HEK293 (cell line): ENCODE measurements around the gene FAF2.
A peak's percentile ranks its signal among the peaks of the same experiment; 100 is the strongest.

Experiments used
- CTCF ChIA-PET: fragments of 350-600 bp; formaldehyde crosslinking; extraction: SDS; loops from one replicate; lab custom pipeline; 2021; ENCODE audit warnings: antibody characterized with exemption; lab: Yijun Ruan, JAX
- POLR2A ChIA-PET: fragments of 300-600 bp; formaldehyde crosslinking; extraction: SDS; loops from one replicate; lab custom pipeline; 2020; ENCODE audit warnings: antibody characterized with exemption, inconsistent platforms; lab: Yijun Ruan, JAX
- H3K27ac ChIP-seq: fragments of 200-500 bp; sonication (Bioruptor generic); 2 replicates; pipeline ENCODE4 v1.5.1; 2014; ENCODE audit warnings: low read depth, low read length, control low read depth, inconsistent platforms; ENCODE audit errors: extremely low read depth
- H3K36me3 ChIP-seq, 2 experiments: fragments of 200-500 bp in 1 of 2; sonication (Bioruptor generic) in 1 of 2; 1 replicate in 1 of 2; 2 replicates in 1 of 2; pipeline ENCODE4 v1.5.1; 2014 to 2017; ENCODE audit warnings: inconsistent platforms in 2 of 2, low read length in 2 of 2; ENCODE audit not compliant: control insufficient read depth in 2 of 2, insufficient read depth in 1 of 2
- H3K4me1 ChIP-seq: fragments of 200-500 bp; sonication (Bioruptor generic); 2 replicates; pipeline ENCODE4 v1.5.1; 2014; ENCODE audit warnings: mild to moderate bottlenecking, low read length, inconsistent platforms; ENCODE audit not compliant: control insufficient read depth, insufficient read depth
- H3K4me3 ChIP-seq: 2 replicates; pipeline ENCODE4 v1.5.1; 2011; ENCODE audit warnings: low read depth, mild to moderate bottlenecking, control low read depth, low read length, moderate library complexity
- H3K9me3 ChIP-seq: fragments of 200-500 bp; sonication (Bioruptor generic); 2 replicates; pipeline ENCODE4 v1.5.1; 2014; ENCODE audit warnings: low read depth, low read length, inconsistent platforms; ENCODE audit not compliant: control insufficient read depth, insufficient read depth
- BCL11A ChIP-seq: fragments of 450-650 bp; formaldehyde crosslinking; IDR thresholded peaks from 2 replicates; pipeline ENCODE4 v1.5.1; 2016; ENCODE audit warnings: low read depth, missing biosample characterization, missing genetic modification characterization
- KLF10 ChIP-seq: fragments of 450-650 bp; IDR thresholded peaks from 2 replicates; pipeline ENCODE4 v1.5.1; 2018; ENCODE audit warnings: missing biosample characterization, mild to moderate bottlenecking, missing genetic modification characterization
- KLF8 ChIP-seq: fragments of 450-650 bp; formaldehyde crosslinking; IDR thresholded peaks from 2 replicates; pipeline ENCODE4 v1.5.1; 2016; ENCODE audit warnings: missing biosample characterization, missing genetic modification characterization
- KLF9 ChIP-seq: fragments of 450-650 bp; formaldehyde crosslinking; IDR thresholded peaks from 2 replicates; pipeline ENCODE4 v1.5.1; 2016; ENCODE audit warnings: missing biosample characterization, missing genetic modification characterization, low read depth
- MEIS1 ChIP-seq: sonication (generic); formaldehyde crosslinking; IDR thresholded peaks from 2 replicates; pipeline ENCODE4 v1.8.1; 2022; ENCODE audit warnings: missing genetic modification reagents, mild to moderate bottlenecking, borderline replicate concordance
- OVOL3 ChIP-seq: fragments of 450-650 bp; formaldehyde crosslinking; IDR thresholded peaks from 2 replicates; pipeline ENCODE4 v1.5.1; 2016; ENCODE audit warnings: missing biosample characterization, missing genetic modification characterization
- SP7 ChIP-seq: fragments of 450-650 bp; formaldehyde crosslinking; IDR thresholded peaks from 2 replicates; pipeline ENCODE4 v1.5.1; 2016; ENCODE audit warnings: missing biosample characterization, missing genetic modification characterization
- TCF7L2 ChIP-seq: IDR thresholded peaks from 2 replicates; pipeline ENCODE4 v1.6.1; 2011; ENCODE audit warnings: low read depth, mild to moderate bottlenecking, inconsistent platforms, low read length, moderate library complexity, borderline replicate concordance
- ZBTB21 ChIP-seq: fragments of 450-650 bp; formaldehyde crosslinking; IDR thresholded peaks from 2 replicates; pipeline ENCODE4 v1.5.1; 2017; ENCODE audit warnings: missing biosample characterization, missing genetic modification characterization
- ZBTB48 ChIP-seq: fragments of 450-650 bp; formaldehyde crosslinking; IDR thresholded peaks from 2 replicates; pipeline ENCODE4 v1.5.1; 2016; ENCODE audit warnings: missing biosample characterization, missing genetic modification characterization
- ZFP3 ChIP-seq: fragments of 450-650 bp; formaldehyde crosslinking; IDR thresholded peaks from 2 replicates; pipeline ENCODE4 v1.5.1; 2016; ENCODE audit warnings: low read depth, missing biosample characterization, missing genetic modification characterization
- ZFP37 ChIP-seq: fragments of 450-650 bp; formaldehyde crosslinking; IDR thresholded peaks from 2 replicates; pipeline ENCODE4 v1.5.1; 2016; ENCODE audit warnings: missing biosample characterization, missing genetic modification characterization
- ZNF112 ChIP-seq: fragments of 450-650 bp; formaldehyde crosslinking; IDR thresholded peaks from 2 replicates; pipeline ENCODE4 v1.5.0; 2017; ENCODE audit warnings: missing biosample characterization, missing genetic modification characterization
- ZNF324 ChIP-seq: fragments of 450-650 bp; formaldehyde crosslinking; IDR thresholded peaks from 2 replicates; pipeline ENCODE4 v1.5.1; 2016; ENCODE audit warnings: missing biosample characterization, missing genetic modification characterization
- ZNF341 ChIP-seq: fragments of 450-650 bp; formaldehyde crosslinking; IDR thresholded peaks from 2 replicates; pipeline ENCODE4; 2016; ENCODE audit warnings: low read depth, missing biosample characterization, missing genetic modification characterization
- ZNF394 ChIP-seq: fragments of 450-650 bp; formaldehyde crosslinking; IDR thresholded peaks from 2 replicates; pipeline ENCODE4 v1.5.1; 2016; ENCODE audit warnings: missing biosample characterization, missing genetic modification characterization, mild to moderate bottlenecking, moderate library complexity, borderline replicate concordance
- ZNF664 ChIP-seq: fragments of 450-650 bp; formaldehyde crosslinking; IDR thresholded peaks from 2 replicates; pipeline ENCODE4 v1.5.1; 2016; ENCODE audit warnings: missing biosample characterization, missing genetic modification characterization
- ZNF747 ChIP-seq: fragments of 450-650 bp; formaldehyde crosslinking; IDR thresholded peaks from 2 replicates; pipeline ENCODE4 v1.5.1; 2016; ENCODE audit warnings: missing biosample characterization, missing genetic modification characterization
- ZNF76 ChIP-seq: fragments of 450-650 bp; formaldehyde crosslinking; IDR thresholded peaks from 2 replicates; pipeline ENCODE4; 2016; ENCODE audit warnings: low read depth, missing biosample characterization, missing genetic modification characterization, borderline replicate concordance
- ZNF843 ChIP-seq: fragments of 450-650 bp; formaldehyde crosslinking; IDR thresholded peaks from 2 replicates; pipeline ENCODE4 v1.5.1; 2016; ENCODE audit warnings: missing biosample characterization, missing genetic modification characterization
- TF ChIP-seq, protein P1 (sequence below): fragments of 450-650 bp; formaldehyde crosslinking; IDR thresholded peaks from 2 replicates; pipeline ENCODE4 v1.5.1; 2016; ENCODE audit warnings: missing biosample characterization, missing genetic modification characterization
- TF ChIP-seq, protein P2 (sequence below): fragments of 450-650 bp; formaldehyde crosslinking; IDR thresholded peaks from 2 replicates; pipeline ENCODE4 v1.5.1; 2016; ENCODE audit warnings: missing biosample characterization, missing genetic modification characterization
- TF ChIP-seq, protein P3 (sequence below): fragments of 450-650 bp; IDR thresholded peaks from 2 replicates; pipeline ENCODE4 v1.5.1; 2018; ENCODE audit warnings: missing biosample characterization, missing genetic modification characterization
- TF ChIP-seq, protein P4 (sequence below): fragments of 450-650 bp; formaldehyde crosslinking; IDR thresholded peaks from 2 replicates; pipeline ENCODE4 v1.5.1; 2016; ENCODE audit warnings: missing biosample characterization, missing genetic modification characterization
- TF ChIP-seq, protein P5 (sequence below): fragments of 450-650 bp; formaldehyde crosslinking; optimal IDR thresholded peaks from 2 replicates; pipeline ENCODE3; 2016; ENCODE audit warnings: missing biosample characterization, mild to moderate bottlenecking, missing genetic modification characterization
- TF ChIP-seq, protein P6 (sequence below): fragments of 450-650 bp; formaldehyde crosslinking; IDR thresholded peaks from 2 replicates; pipeline ENCODE4 v1.5.1; 2016; ENCODE audit warnings: missing biosample characterization, missing genetic modification characterization

Gene FAF2, protein sequence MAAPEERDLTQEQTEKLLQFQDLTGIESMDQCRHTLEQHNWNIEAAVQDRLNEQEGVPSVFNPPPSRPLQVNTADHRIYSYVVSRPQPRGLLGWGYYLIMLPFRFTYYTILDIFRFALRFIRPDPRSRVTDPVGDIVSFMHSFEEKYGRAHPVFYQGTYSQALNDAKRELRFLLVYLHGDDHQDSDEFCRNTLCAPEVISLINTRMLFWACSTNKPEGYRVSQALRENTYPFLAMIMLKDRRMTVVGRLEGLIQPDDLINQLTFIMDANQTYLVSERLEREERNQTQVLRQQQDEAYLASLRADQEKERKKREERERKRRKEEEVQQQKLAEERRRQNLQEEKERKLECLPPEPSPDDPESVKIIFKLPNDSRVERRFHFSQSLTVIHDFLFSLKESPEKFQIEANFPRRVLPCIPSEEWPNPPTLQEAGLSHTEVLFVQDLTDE

DNA sequence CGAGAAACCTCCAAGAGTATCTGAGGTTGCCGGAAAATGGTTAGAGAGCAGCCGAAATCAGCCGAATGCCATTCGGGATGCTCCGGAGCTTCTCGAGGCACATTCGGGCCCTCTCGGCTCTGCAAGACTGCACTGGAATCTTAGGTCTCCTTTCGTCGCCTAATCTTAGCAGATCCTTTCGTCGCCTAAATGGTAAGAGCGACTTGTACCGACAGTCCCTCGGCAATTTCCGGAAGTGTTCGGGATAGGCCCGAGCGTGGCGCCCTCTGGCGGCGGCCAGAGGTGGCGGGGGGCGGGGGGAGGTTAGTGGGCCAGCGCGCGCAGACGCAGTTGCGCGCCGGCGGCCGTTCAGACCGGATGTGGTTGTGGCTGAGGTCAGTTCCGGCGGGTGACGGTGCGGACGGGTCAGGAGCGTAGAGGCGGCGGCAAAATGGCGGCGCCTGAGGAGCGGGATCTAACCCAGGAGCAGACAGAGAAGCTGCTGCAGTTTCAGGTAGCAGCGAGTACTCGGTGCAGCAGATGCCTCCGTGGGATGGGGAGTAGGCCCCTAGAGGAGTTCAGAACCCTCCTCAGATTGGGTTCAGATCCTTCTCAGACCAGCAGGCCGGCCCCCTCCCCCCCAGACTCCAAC is at the start of gene FAF2:
TSS of gene FAF2 (plus strand) at position 408 of the 631 bp plus-strand sequence. CDS start at position 431, 23 bp downstream.
- peak within 1 kb of the TSS; percentile 86 for H3K27ac ChIP-seq
- peaks cover 0 to 11% of the 10 kb centered on the region in 2 experiments; a peak in 2 of 3 replicates for H3K36me3 ChIP-seq
- H3K9me3 ChIP-seq = no peaks in the 10 kb centered on the region
- ChIA-PET POLR2A (interaction anchor here (0.7 to 1.9 kb wide), 13 partner anchors 9 to 95 kb away, joined by 3 to 19 read pairs (median 4); partner anchors contain the start of genes CLTB, KIAA1191 and RNF44), CTCF (interaction anchor here (0.5 to 4.6 kb wide), 24 partner anchors 9 to 721 kb away, joined by 3 to 43 read pairs (median 3); partner anchors contain the start of gene CLTB)
- H3K4me1 ChIP-seq = no peaks in the 10 kb centered on the region; the same call in 1 of the 2 replicates
- peak within 1 kb of the TSS; percentile 92 for H3K4me3 ChIP-seq
- TF ChIP-seq KLF8 (tag by site-specific recombination) (peak; percentile 45; the same call in 1 of the 2 replicates), ZFP3 (tag by site-specific recombination) (no peak), KLF9 (tag by site-specific recombination) (peak; percentile 42; the same call in 1 of the 2 replicates), SP7 (tag by site-specific recombination) (peak; percentile 29; the same call in 1 of the 2 replicates), ZNF843 (tag by site-specific recombination) (peak; percentile 55; the same call in 1 of the 2 replicates), MEIS1 (CRISPR knock-in tag) (no peak), ZNF394 (tag by site-specific recombination) (0 out of 2 replicates have a peak, but pooled peaks have one; percentile 10), ZBTB48 (tag by site-specific recombination) (no peak), ZNF324 (tag by site-specific recombination) (0 out of 2 replicates have a peak, but pooled peaks have one; percentile 24), ZBTB21 (tag by site-specific recombination) (peak; percentile 25), TCF7L2 (no peak), OVOL3 (tag by site-specific recombination) (0 out of 2 replicates have a peak, but pooled peaks have one; percentile 35), ZNF747 (no peak), BCL11A (tag by site-specific recombination) (peak; percentile 81; the same call in 1 of the 2 replicates), ZNF341 (peak; percentile 57), KLF10 (tag by site-specific recombination) (no peak), ZNF76 (tag by site-specific recombination) (peak; percentile 42; the same call in 1 of the 2 replicates), ZFP37 (no peak), ZNF664 (tag by site-specific recombination) (no peak), ZNF112 (tag by site-specific recombination) (no peak)
- TF ChIP-seq, protein P1, sequence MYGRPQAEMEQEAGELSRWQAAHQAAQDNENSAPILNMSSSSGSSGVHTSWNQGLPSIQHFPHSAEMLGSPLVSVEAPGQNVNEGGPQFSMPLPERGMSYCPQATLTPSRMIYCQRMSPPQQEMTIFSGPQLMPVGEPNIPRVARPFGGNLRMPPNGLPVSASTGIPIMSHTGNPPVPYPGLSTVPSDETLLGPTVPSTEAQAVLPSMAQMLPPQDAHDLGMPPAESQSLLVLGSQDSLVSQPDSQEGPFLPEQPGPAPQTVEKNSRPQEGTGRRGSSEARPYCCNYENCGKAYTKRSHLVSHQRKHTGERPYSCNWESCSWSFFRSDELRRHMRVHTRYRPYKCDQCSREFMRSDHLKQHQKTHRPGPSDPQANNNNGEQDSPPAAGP (tag by site-specific recombination) = peak; percentile 82
- TF ChIP-seq, protein P2, sequence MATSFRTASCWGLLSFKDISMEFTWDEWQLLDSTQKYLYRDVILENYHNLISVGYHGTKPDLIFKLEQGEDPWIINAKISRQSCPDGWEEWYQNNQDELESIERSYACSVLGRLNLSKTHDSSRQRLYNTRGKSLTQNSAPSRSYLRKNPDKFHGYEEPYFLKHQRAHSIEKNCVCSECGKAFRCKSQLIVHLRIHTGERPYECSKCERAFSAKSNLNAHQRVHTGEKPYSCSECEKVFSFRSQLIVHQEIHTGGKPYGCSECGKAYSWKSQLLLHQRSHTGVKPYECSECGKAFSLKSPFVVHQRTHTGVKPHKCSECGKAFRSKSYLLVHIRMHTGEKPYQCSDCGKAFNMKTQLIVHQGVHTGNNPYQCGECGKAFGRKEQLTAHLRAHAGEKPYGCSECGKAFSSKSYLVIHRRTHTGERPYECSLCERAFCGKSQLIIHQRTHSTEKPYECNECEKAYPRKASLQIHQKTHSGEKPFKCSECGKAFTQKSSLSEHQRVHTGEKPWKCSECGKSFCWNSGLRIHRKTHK (tag by site-specific recombination) = no peak
- TF ChIP-seq, protein P3, sequence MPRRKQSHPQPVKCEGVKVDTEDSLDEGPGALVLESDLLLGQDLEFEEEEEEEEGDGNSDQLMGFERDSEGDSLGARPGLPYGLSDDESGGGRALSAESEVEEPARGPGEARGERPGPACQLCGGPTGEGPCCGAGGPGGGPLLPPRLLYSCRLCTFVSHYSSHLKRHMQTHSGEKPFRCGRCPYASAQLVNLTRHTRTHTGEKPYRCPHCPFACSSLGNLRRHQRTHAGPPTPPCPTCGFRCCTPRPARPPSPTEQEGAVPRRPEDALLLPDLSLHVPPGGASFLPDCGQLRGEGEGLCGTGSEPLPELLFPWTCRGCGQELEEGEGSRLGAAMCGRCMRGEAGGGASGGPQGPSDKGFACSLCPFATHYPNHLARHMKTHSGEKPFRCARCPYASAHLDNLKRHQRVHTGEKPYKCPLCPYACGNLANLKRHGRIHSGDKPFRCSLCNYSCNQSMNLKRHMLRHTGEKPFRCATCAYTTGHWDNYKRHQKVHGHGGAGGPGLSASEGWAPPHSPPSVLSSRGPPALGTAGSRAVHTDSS (tag by site-specific recombination) = no peak
- TF ChIP-seq, protein P4, sequence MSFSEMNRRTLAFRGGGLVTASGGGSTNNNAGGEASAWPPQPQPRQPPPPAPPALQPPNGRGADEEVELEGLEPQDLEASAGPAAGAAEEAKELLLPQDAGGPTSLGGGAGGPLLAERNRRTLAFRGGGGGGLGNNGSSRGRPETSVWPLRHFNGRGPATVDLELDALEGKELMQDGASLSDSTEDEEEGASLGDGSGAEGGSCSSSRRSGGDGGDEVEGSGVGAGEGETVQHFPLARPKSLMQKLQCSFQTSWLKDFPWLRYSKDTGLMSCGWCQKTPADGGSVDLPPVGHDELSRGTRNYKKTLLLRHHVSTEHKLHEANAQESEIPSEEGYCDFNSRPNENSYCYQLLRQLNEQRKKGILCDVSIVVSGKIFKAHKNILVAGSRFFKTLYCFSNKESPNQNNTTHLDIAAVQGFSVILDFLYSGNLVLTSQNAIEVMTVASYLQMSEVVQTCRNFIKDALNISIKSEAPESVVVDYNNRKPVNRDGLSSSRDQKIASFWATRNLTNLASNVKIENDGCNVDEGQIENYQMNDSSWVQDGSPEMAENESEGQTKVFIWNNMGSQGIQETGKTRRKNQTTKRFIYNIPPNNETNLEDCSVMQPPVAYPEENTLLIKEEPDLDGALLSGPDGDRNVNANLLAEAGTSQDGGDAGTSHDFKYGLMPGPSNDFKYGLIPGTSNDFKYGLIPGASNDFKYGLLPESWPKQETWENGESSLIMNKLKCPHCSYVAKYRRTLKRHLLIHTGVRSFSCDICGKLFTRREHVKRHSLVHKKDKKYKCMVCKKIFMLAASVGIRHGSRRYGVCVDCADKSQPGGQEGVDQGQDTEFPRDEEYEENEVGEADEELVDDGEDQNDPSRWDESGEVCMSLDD (tag by site-specific recombination) = no peak; the same call in 1 of the 2 replicates
- TF ChIP-seq, protein P5, sequence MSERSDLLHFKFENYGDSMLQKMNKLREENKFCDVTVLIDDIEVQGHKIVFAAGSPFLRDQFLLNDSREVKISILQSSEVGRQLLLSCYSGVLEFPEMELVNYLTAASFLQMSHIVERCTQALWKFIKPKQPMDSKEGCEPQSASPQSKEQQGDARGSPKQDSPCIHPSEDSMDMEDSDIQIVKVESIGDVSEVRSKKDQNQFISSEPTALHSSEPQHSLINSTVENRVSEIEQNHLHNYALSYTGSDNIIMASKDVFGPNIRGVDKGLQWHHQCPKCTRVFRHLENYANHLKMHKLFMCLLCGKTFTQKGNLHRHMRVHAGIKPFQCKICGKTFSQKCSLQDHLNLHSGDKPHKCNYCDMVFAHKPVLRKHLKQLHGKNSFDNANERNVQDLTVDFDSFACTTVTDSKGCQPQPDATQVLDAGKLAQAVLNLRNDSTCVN (tag by site-specific recombination) = peak; percentile 72
- TF ChIP-seq, protein P6, sequence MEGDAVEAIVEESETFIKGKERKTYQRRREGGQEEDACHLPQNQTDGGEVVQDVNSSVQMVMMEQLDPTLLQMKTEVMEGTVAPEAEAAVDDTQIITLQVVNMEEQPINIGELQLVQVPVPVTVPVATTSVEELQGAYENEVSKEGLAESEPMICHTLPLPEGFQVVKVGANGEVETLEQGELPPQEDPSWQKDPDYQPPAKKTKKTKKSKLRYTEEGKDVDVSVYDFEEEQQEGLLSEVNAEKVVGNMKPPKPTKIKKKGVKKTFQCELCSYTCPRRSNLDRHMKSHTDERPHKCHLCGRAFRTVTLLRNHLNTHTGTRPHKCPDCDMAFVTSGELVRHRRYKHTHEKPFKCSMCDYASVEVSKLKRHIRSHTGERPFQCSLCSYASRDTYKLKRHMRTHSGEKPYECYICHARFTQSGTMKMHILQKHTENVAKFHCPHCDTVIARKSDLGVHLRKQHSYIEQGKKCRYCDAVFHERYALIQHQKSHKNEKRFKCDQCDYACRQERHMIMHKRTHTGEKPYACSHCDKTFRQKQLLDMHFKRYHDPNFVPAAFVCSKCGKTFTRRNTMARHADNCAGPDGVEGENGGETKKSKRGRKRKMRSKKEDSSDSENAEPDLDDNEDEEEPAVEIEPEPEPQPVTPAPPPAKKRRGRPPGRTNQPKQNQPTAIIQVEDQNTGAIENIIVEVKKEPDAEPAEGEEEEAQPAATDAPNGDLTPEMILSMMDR (tag by site-specific recombination) = peak; percentile 97
